Endothelial cell of umbilical vein (primary cell): ENCODE measurements around the gene HBEGF. TPM values are rescaled to one million over a fixed set of nuclear protein-coding genes. Genes with fewer than 3 reads are reported as not detected.

Source experiments
- BruUV-seq: library from RNA; stranded (reverse); fragments of 400-500 nt; replicated peaks from 2 replicates; lab custom pipeline; 2021; lab: Mats Ljungman, UMichigan
- CTCF ChIA-PET: fragments of 300-600, 350-600 bp; sonication (Branson Sonifier 250); formaldehyde crosslinking; loops from one replicate; lab custom pipeline; 2021; ENCODE audit warnings: antibody characterized with exemption, inconsistent platforms; lab: Charles Lee
- POLR2A ChIA-PET: fragments of 300-600, 350-600 bp; sonication (Branson Sonifier 250); formaldehyde crosslinking; loops from one replicate; lab custom pipeline; 2021; ENCODE audit warnings: antibody characterized with exemption, inconsistent platforms; lab: Charles Lee
- DNase-seq: peaks from one replicate; pipeline ENCODE4 v3.0.0-alpha.2; 2011; ENCODE audit warnings: low read depth, low spot score
- FAIRE-seq: peaks from 2 replicates; lab custom pipeline; 2011; peaks lifted over from hg19 to GRCh38; lab: Jason Lieb, UNC
- H2AFZ ChIP-seq: 2 replicates; pipeline ENCODE4 v1.6.0; 2012; ENCODE audit warnings: low read depth, low read length, control low read depth, inconsistent platforms
- H3K27ac ChIP-seq: 2 replicates; pipeline ENCODE4 v1.5.1; 2011; ENCODE audit warnings: low read depth, mild to moderate bottlenecking, control low read depth, low read length, moderate library complexity; ENCODE audit not compliant: insufficient read depth
- H3K27me3 ChIP-seq, 2 experiments: 2 replicates each; pipeline versions ENCODE4 v1.6.0 to v1.6.1; 2011; ENCODE audit warnings: low read length in 2 of 2, mixed read lengths in 1 of 2; ENCODE audit not compliant: control insufficient read depth in 2 of 2, insufficient read depth in 2 of 2
- H3K36me3 ChIP-seq, 2 experiments: 2 replicates in 1 of 2; 3 replicates in 1 of 2; pipeline ENCODE4 v1.5.1; 2011; ENCODE audit warnings: low read length in 2 of 2, mild to moderate bottlenecking in 1 of 2, moderate library complexity in 1 of 2; ENCODE audit not compliant: control insufficient read depth in 2 of 2, insufficient read depth in 2 of 2; ENCODE audit errors: extremely low read depth in 1 of 2
- H3K4me1 ChIP-seq: 3 replicates; pipeline ENCODE4 v1.5.1; 2011; ENCODE audit warnings: mild to moderate bottlenecking, low read length; ENCODE audit not compliant: control insufficient read depth, insufficient read depth; ENCODE audit errors: extremely low read depth
- H3K4me2 ChIP-seq: 2 replicates; pipeline ENCODE4 v1.6.1; 2011; ENCODE audit warnings: low read length, control low read depth, mixed read lengths; ENCODE audit not compliant: insufficient read depth
- H3K4me3 ChIP-seq, 3 experiments: fragments of 200-600 bp in 1 of 3; sonication (generic), shearing (Covaris generic) in 1 of 3; replicated peaks in 1 of 3; 2 replicates each; pipeline ENCODE4 v1.5.1; 2011 to 2016; ENCODE audit warnings: control low read depth in 3 of 3, low read length in 3 of 3, mild to moderate bottlenecking in 2 of 3, inconsistent platforms in 1 of 3, low read depth in 1 of 3, moderate library complexity in 1 of 3; ENCODE audit not compliant: insufficient read depth in 1 of 3
- H3K79me2 ChIP-seq: 2 replicates; pipeline ENCODE4 v1.6.0; 2012; ENCODE audit warnings: low read length, inconsistent platforms; ENCODE audit not compliant: control insufficient read depth, insufficient read depth
- H3K9ac ChIP-seq: replicated peaks from 2 replicates; pipeline ENCODE3; 2011; ENCODE audit warnings: low read length, control low read depth; ENCODE audit not compliant: insufficient read depth; ENCODE audit errors: extremely low read depth
- H3K9me1 ChIP-seq: replicated peaks from 3 replicates; pipeline ENCODE4 v1.6.0; 2011; ENCODE audit warnings: mild to moderate bottlenecking, low read length; ENCODE audit not compliant: control insufficient read depth, insufficient read depth; ENCODE audit errors: extremely low read depth
- H3K9me3 ChIP-seq: replicated peaks from 2 replicates; pipeline ENCODE4 v1.5.1; 2012; ENCODE audit warnings: low read length, inconsistent platforms; ENCODE audit not compliant: control insufficient read depth, insufficient read depth
- H4K20me1 ChIP-seq: replicated peaks from 2 replicates; pipeline ENCODE3; 2011; ENCODE audit warnings: mild to moderate bottlenecking, low read length; ENCODE audit not compliant: control insufficient read depth, insufficient read depth; ENCODE audit errors: extremely low read depth
- CTCF ChIP-seq, 2 donors: IDR thresholded peaks; 1 replicate in 1 of 2; 2 replicates in 1 of 2; pipeline ENCODE4 v1.5.1; 2011; ENCODE audit warnings: low read length in 2 of 2, mild to moderate bottlenecking in 2 of 2, moderate library complexity in 2 of 2, control low read depth in 1 of 2, inconsistent platforms in 1 of 2, low read depth in 1 of 2; ENCODE audit not compliant: insufficient read depth in 1 of 2; ENCODE audit errors: extremely low read depth in 1 of 2
- EZH2 ChIP-seq: IDR thresholded peaks from 2 replicates; pipeline ENCODE4 v1.6.1; 2012; ENCODE audit warnings: borderline replicate concordance, low read depth, mild to moderate bottlenecking, moderate library complexity, low read length, inconsistent platforms; ENCODE audit not compliant: severe bottlenecking
- FOS ChIP-seq: IDR thresholded peaks from 2 replicates; pipeline ENCODE4 v1.6.1; 2011; ENCODE audit warnings: mild to moderate bottlenecking, low read length, moderate library complexity, borderline replicate concordance; ENCODE audit not compliant: insufficient read depth
- GATA2 ChIP-seq: IDR thresholded peaks from 2 replicates; pipeline ENCODE4 v1.7.0; 2011; ENCODE audit warnings: low read depth, mild to moderate bottlenecking, moderate library complexity, mixed read lengths, low read length; ENCODE audit not compliant: insufficient read length, insufficient read depth
- JUN ChIP-seq: IDR thresholded peaks from 2 replicates; pipeline ENCODE4 v1.6.1; 2011; ENCODE audit warnings: borderline replicate concordance, low read depth; ENCODE audit not compliant: insufficient read length, insufficient read depth
- MAX ChIP-seq: IDR thresholded peaks from 2 replicates; pipeline ENCODE4 v1.6.1; 2011; ENCODE audit not compliant: insufficient read depth, insufficient read length
- MYC ChIP-seq: IDR thresholded peaks from one replicate; pipeline ENCODE4 v1.6.1; 2011; ENCODE audit warnings: mild to moderate bottlenecking, low read depth, low read length
- POLR2A ChIP-seq: IDR thresholded peaks from 2 replicates; pipeline ENCODE4 v1.6.1; 2012; ENCODE audit warnings: low read depth, mild to moderate bottlenecking, control low read depth, low read length
- POLR2AphosphoS5 ChIP-seq: IDR thresholded peaks from 2 replicates; pipeline ENCODE4 v1.6.1; 2012; ENCODE audit warnings: low read depth, mild to moderate bottlenecking, control low read depth, low read length, moderate library complexity; ENCODE audit not compliant: insufficient read depth
- dilution Hi-C: fragments of 300-500 bp; cut with MboI; formaldehyde crosslinking; loops from one replicate; pipeline ENCODE4 v1.15.0; 2019; ENCODE audit warnings: low sequenced_read_pairs; ENCODE audit not compliant: extremely low pct_ligation_motif_present
- intact Hi-C: fragments of 100-400 bp; cut with micrococcal nuclease; formaldehyde crosslinking; loops from one replicate; pipeline ENCODE4 v1.10.0; 2022
- polyA plus RNA-seq, 4 experiments: library from polyadenylated mRNA; depleted of rRNA in 3 of 4; stranded (reverse) in 3 of 4; unstranded in 1 of 4; fragments of >200 nt; gene quantifications; 2 replicates each; pipeline versions ENCODE4 v1.2.1 to v1.2.3, GENCODE V29; 2011 to 2012; ENCODE audit warnings: missing spikeins in 1 of 4
- total RNA-seq: library from RNA; stranded (reverse); gene quantifications from 2 replicates; pipeline ENCODE4 v1.2.3, GENCODE V29; 2021

The HBEGF gene
- total and polyA plus RNA-seq, 2 donors (not counting 3 experiments of a cell fraction or from before 2014, with no cell fraction given): 33.2 to 79.8 TPM

- FAIRE-seq (no peak), DNase-seq (no peak)
- dilution Hi-C loops (no loop called here), intact Hi-C loops (no loop called here)
- H3K9ac ChIP-seq: no peak within 1 kb of the TSS
- H3K4me2 ChIP-seq: no peak within 1 kb of the TSS
- H3K79me2 ChIP-seq: no peaks in the 10 kb centered on the region
- H3K9me1 ChIP-seq: no peaks in the 10 kb centered on the region
- H3K27ac ChIP-seq: no peak within 1 kb of the TSS
- TF ChIP-seq MAX (no peak), POLR2A (no peak), FOS (no peak), POLR2AphosphoS5 (no peak), GATA2 (no peak), MYC (no peak), CTCF (IDR thresholded peaks at IDR 0.05; ENCODE audit: extremely low read depth in 1 of 2, insufficient read depth in 1 of 2, low read depth in 1 of 2, low read length in 2 of 2) (no peak), EZH2 (no peak), JUN (no peak)
- H4K20me1 ChIP-seq: no peaks in the 10 kb centered on the region
- no peaks in the 10 kb centered on the region for H3K27me3 ChIP-seq
- H2AFZ ChIP-seq: no peak within 1 kb of the TSS
- H3K4me1 ChIP-seq: peaks cover 3% of the 10 kb centered on the region
- no peaks in the 10 kb centered on the region for H3K9me3 ChIP-seq
- no TSS peak for BruUV-seq
- CTCF ChIA-PET: interaction anchor here (0.7 to 4.9 kb wide), 11 partner anchors 8 to 360 kb away, joined by 3 to 112 read pairs (median 6); partner anchors contain the start of gene HBEGF
- no peaks in the 10 kb centered on the region for H3K36me3 ChIP-seq
- H3K4me3 ChIP-seq: no peak within 1 kb of the TSS
- POLR2A ChIA-PET: no interaction called here
These were observed 13.7 kb upstream of the HBEGF start, which contains the start of gene SLC4A9 for GRCh38 chr5:140360101-140360500. SLC4A9 (plus strand) TSS chr5:140360194; CDS start chr5:140360237, 43 bp downstream.
